ENCODE measurements around the gene PEAK3.

GRCh38 chr19:2231621-2232221, 50.3 kb downstream of the PEAK3 start:
- TF ChIP-seq POLR2A (IDR thresholded peaks at IDR 0.05) (no peak), CTCF (IDR thresholded peaks at IDR 0.05) (no peak), POLR2AphosphoS5 (IDR thresholded peaks at IDR 0.05) (no peak)

All from breast epithelium (tissue), 3 donors.